OCI-LY7 (cell line): ENCODE measurements around the gene FAM13A. TPM values are rescaled to one million over a fixed set of nuclear protein-coding genes. Genes with fewer than 3 reads are reported as not detected.

Source experiments
- BruUV-seq: library from RNA; stranded (reverse); fragments of 400-500 nt; replicated peaks from 2 replicates; lab custom pipeline; 2021; lab: Mats Ljungman, UMichigan
- CTCF ChIA-PET: fragments of 300-600 bp; sonication (Branson Sonifier 250); formaldehyde crosslinking; loops from one replicate; lab custom pipeline; 2022; ENCODE audit warnings: antibody characterized with exemption; ENCODE audit not compliant: unreplicated experiment; lab: Charles Lee
- POLR2A ChIA-PET: fragments of 300-600 bp; sonication (Branson Sonifier 250); formaldehyde crosslinking; loops from one replicate; lab custom pipeline; 2022; ENCODE audit warnings: antibody characterized with exemption; lab: Charles Lee
- DNase-seq: peaks from one replicate; pipeline ENCODE4 v3.0.0-alpha.2; 2015; ENCODE audit warnings: low spot score
- H2AFZ ChIP-seq: fragments of 200-600 bp; sonication (generic), shearing (Covaris generic); 2 replicates; pipeline ENCODE4 v1.6.1; 2014; ENCODE audit warnings: mild to moderate bottlenecking, antibody characterized with exemption, low read length, moderate library complexity
- H3K27ac ChIP-seq: fragments of 200-600 bp; sonication (generic); 2 replicates; pipeline ENCODE4 v1.5.1; 2014; ENCODE audit warnings: mixed run types, low read depth, mild to moderate bottlenecking, moderate library complexity, low read length, inconsistent platforms; ENCODE audit not compliant: poor library complexity, severe bottlenecking
- H3K36me3 ChIP-seq: fragments of 200-600 bp; sonication (generic); 2 replicates; pipeline ENCODE4 v1.6.1; 2014; ENCODE audit warnings: mild to moderate bottlenecking, antibody characterized with exemption, low read length, moderate library complexity, mixed read lengths; ENCODE audit not compliant: insufficient read depth
- H3K4me1 ChIP-seq: fragments of 200-600 bp; sonication (generic); 2 replicates; pipeline ENCODE4 v1.5.1; 2014; ENCODE audit warnings: mild to moderate bottlenecking, low read length; ENCODE audit not compliant: insufficient read depth, poor library complexity, severe bottlenecking
- H3K4me2 ChIP-seq: fragments of 200-600 bp; sonication (generic); 2 replicates; pipeline ENCODE4 v1.6.1; 2014; ENCODE audit warnings: mild to moderate bottlenecking, low read length
- H3K4me3 ChIP-seq: fragments of 200-600 bp; sonication (generic); 2 replicates; pipeline ENCODE4 v1.5.1; 2014; ENCODE audit warnings: mild to moderate bottlenecking, low read depth, low read length; ENCODE audit not compliant: poor library complexity, severe bottlenecking
- H3K79me2 ChIP-seq: fragments of 200-600 bp; sonication (generic); 2 replicates; pipeline ENCODE4 v1.6.1; 2016; ENCODE audit warnings: low read depth, mild to moderate bottlenecking, low read length, moderate library complexity, mixed read lengths; ENCODE audit not compliant: insufficient read depth
- H3K9me2 ChIP-seq: fragments of 200-600 bp; sonication (generic); 2 replicates; pipeline ENCODE4 v1.6.1; 2016; ENCODE audit warnings: mild to moderate bottlenecking, low read length, mixed read lengths; ENCODE audit not compliant: insufficient read depth
- H3K9me3 ChIP-seq: fragments of 200-600 bp; sonication (generic); 2 replicates; pipeline ENCODE4 v1.6.1; 2014; ENCODE audit warnings: mild to moderate bottlenecking, mixed run types, low read length, mixed read lengths
- H4K20me1 ChIP-seq: fragments of 200-600 bp; sonication (generic); 2 replicates; pipeline ENCODE4 v1.6.1; 2014; ENCODE audit warnings: mild to moderate bottlenecking, antibody characterized with exemption, low read length, moderate library complexity, mixed read lengths; ENCODE audit not compliant: insufficient read depth
- EZH2phosphoT487 ChIP-seq: fragments of 200-600 bp; sonication (generic); IDR thresholded peaks from 2 replicates; pipeline ENCODE4 v1.6.1; 2018; ENCODE audit warnings: low read depth, borderline replicate concordance, mild to moderate bottlenecking, mixed run types, antibody characterized with exemption, low read length, moderate library complexity, mixed read lengths
- intact Hi-C: fragments of 100-400 bp; cut with micrococcal nuclease; formaldehyde crosslinking; loops from one replicate; pipeline ENCODE4 v1.10.0; 2022; ENCODE audit not compliant: unreplicated experiment
- total RNA-seq, 2 experiments: library from RNA; depleted of rRNA in 1 of 2; stranded (reverse); fragments of >200 nt in 1 of 2; shearing (Covaris generic) in 1 of 2; gene quantifications; 2 replicates each; pipeline ENCODE4 v1.2.3, GENCODE V29; 2014 to 2022
- TF ChIP-seq, protein P1 (sequence below): fragments of 200-600 bp; sonication (generic); conservative IDR thresholded peaks from 2 replicates; pipeline ENCODE4 v1.5.1; 2014; ENCODE audit warnings: mild to moderate bottlenecking, antibody characterized with exemption, low read length, moderate library complexity, mixed read lengths

The FAM13A gene
- total RNA-seq, 2 experiments from 2014 or later, result not detected

DNA sequence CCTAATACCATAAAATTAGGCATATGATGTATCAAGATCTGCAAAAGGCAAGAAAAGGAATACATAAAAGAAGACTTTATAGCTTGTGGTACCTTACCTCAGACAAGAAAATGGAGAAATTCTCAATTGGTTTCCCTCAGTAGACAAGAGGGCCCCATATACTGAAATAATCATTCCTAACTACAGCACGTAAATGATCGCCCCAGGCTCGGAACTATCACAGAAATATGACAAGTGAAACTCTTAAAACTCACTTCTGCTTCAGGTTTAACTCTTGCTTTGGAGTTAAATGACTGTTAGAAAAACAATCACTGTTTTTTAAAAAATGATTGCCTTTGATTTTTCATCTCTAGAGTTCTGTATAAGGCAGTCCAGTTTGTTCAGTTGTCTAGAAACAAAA is 320.7 kb downstream of the FAM13A start:
- BruUV-seq, result no TSS peak
- Histone ChIP-seq H3K9me3 (no peaks in the 10 kb centered on the region), H3K36me3 (no peaks in the 10 kb centered on the region), H3K79me2 (no peaks in the 10 kb centered on the region), H2AFZ (no peak overlapping the region), H3K27ac (no peak overlapping the region), H3K4me3 (no peak overlapping the region), H3K9me2 (no peaks in the 10 kb centered on the region), H3K4me2 (no peak overlapping the region), H4K20me1 (no peaks in the 10 kb centered on the region), H3K4me1 (no peaks in the 10 kb centered on the region)
- TF ChIP-seq EZH2phosphoT487, result no peak
- TF ChIP-seq, protein P1, sequence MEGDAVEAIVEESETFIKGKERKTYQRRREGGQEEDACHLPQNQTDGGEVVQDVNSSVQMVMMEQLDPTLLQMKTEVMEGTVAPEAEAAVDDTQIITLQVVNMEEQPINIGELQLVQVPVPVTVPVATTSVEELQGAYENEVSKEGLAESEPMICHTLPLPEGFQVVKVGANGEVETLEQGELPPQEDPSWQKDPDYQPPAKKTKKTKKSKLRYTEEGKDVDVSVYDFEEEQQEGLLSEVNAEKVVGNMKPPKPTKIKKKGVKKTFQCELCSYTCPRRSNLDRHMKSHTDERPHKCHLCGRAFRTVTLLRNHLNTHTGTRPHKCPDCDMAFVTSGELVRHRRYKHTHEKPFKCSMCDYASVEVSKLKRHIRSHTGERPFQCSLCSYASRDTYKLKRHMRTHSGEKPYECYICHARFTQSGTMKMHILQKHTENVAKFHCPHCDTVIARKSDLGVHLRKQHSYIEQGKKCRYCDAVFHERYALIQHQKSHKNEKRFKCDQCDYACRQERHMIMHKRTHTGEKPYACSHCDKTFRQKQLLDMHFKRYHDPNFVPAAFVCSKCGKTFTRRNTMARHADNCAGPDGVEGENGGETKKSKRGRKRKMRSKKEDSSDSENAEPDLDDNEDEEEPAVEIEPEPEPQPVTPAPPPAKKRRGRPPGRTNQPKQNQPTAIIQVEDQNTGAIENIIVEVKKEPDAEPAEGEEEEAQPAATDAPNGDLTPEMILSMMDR, result no peak
- DNase-seq, result no peak
- POLR2A ChIA-PET, result interaction anchor here (0.7 to 2.0 kb wide), 4 partner anchors 11 to 346 kb away, joined by 3 to 4 read pairs (median 3); no protein-coding TSS in a partner anchor
- CTCF ChIA-PET, result no interaction called here
- intact Hi-C loops, result no loop called here

DNA sequence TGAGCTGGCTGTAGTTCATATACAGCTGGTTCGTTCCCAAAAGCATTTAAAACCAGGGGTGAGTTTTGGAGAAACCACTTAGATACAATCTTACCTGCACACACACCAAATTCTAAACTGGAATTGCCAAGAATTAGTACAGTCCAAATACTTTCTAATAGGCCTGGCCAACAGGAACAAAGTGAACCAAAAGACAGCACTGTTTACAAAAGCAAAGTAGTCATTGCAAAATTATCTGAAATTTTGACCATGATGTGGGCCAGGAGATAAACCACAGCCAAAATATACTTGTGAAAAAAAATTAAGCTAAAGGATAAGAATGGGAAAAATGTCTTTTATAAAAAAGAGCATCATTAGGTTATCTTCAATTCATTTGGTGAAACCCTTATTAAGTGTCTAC is 321.4 kb downstream of the FAM13A start:
- no peak for DNase-seq
- H3K4me2 ChIP-seq, result no peak overlapping the region
- H2AFZ ChIP-seq, result no peak overlapping the region
- ChIA-PET POLR2A (interaction anchor here (0.5 to 2.0 kb wide), 5 partner anchors 9 to 1345 kb away, joined by 3 to 4 read pairs (median 3); no protein-coding TSS in a partner anchor), CTCF (no interaction called here)
- no peaks in the 10 kb centered on the region for H3K9me3 ChIP-seq
- no peaks in the 10 kb centered on the region for H3K79me2 ChIP-seq
- TF ChIP-seq, protein P1, result no peak
- no peak for TF ChIP-seq EZH2phosphoT487
- BruUV-seq, result no TSS peak
- H3K9me2 ChIP-seq, result no peaks in the 10 kb centered on the region
- no peaks in the 10 kb centered on the region for H4K20me1 ChIP-seq
- intact Hi-C loops, result no loop called here
- no peaks in the 10 kb centered on the region for H3K36me3 ChIP-seq
- no peak overlapping the region for H3K27ac ChIP-seq
- H3K4me1 ChIP-seq, result no peaks in the 10 kb centered on the region
- no peak overlapping the region for H3K4me3 ChIP-seq

DNA sequence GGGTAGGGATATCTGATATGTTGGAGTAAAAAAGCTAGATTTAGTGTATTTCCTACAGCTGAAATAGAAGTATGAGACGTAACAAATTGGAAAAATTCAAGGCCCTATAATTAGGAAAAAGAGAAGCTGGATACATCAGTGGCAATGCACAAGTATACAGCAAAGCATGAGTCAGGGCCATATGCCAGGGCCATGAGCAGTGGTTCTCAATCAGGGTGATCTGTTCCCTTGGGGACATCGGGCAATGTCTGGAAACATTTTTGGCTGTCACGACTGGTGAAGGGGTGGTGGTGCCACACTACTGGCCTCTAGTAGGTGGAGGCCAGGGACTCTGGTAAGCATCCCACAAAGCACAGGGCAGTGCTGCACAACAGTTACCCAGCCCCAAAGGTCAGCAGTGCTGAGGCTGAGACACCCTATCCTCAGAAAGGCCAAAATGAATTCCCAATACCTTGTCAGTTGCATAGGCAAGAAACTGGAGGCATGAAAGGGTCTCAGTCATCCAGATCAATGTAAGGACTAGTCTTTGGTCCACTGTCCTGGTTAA is 322.5 kb downstream of the FAM13A start:
- ChIA-PET CTCF (no interaction called here), POLR2A (interaction anchor here (0.6 to 2.0 kb wide), 4 partner anchors 8 to 58 kb away, joined by 3 to 4 read pairs (median 4); no protein-coding TSS in a partner anchor)
- Histone ChIP-seq H3K4me2 (no peak overlapping the region), H3K9me3 (no peaks in the 10 kb centered on the region), H2AFZ (no peak overlapping the region), H3K9me2 (no peaks in the 10 kb centered on the region), H3K4me1 (no peaks in the 10 kb centered on the region), H4K20me1 (no peaks in the 10 kb centered on the region), H3K79me2 (no peaks in the 10 kb centered on the region), H3K4me3 (no peak overlapping the region), H3K27ac (no peak overlapping the region), H3K36me3 (no peaks in the 10 kb centered on the region)
- DNase-seq, result no peak
- no TSS peak for BruUV-seq
- TF ChIP-seq, protein P1, result no peak
- TF ChIP-seq EZH2phosphoT487, result no peak
- intact Hi-C loops, result no loop called here
